SHP77 (cell line): ENCODE measurements around the gene FRS3.
A peak's percentile ranks its signal among the peaks of the same experiment; 100 is the strongest.
"Not testable (repeated sequence)": the region's sequence is repeated elsewhere in the genome, so short reads cannot be mapped to it uniquely, and the experiment has no call there.

ENCODE experiments used
- DNase-seq, 2 experiments: peaks; one replicate each; lab custom pipeline; 2025; lab: John Stamatoyannopoulos, UW

The FRS3 gene, protein sequence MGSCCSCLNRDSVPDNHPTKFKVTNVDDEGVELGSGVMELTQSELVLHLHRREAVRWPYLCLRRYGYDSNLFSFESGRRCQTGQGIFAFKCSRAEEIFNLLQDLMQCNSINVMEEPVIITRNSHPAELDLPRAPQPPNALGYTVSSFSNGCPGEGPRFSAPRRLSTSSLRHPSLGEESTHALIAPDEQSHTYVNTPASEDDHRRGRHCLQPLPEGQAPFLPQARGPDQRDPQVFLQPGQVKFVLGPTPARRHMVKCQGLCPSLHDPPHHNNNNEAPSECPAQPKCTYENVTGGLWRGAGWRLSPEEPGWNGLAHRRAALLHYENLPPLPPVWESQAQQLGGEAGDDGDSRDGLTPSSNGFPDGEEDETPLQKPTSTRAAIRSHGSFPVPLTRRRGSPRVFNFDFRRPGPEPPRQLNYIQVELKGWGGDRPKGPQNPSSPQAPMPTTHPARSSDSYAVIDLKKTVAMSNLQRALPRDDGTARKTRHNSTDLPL

DNA sequence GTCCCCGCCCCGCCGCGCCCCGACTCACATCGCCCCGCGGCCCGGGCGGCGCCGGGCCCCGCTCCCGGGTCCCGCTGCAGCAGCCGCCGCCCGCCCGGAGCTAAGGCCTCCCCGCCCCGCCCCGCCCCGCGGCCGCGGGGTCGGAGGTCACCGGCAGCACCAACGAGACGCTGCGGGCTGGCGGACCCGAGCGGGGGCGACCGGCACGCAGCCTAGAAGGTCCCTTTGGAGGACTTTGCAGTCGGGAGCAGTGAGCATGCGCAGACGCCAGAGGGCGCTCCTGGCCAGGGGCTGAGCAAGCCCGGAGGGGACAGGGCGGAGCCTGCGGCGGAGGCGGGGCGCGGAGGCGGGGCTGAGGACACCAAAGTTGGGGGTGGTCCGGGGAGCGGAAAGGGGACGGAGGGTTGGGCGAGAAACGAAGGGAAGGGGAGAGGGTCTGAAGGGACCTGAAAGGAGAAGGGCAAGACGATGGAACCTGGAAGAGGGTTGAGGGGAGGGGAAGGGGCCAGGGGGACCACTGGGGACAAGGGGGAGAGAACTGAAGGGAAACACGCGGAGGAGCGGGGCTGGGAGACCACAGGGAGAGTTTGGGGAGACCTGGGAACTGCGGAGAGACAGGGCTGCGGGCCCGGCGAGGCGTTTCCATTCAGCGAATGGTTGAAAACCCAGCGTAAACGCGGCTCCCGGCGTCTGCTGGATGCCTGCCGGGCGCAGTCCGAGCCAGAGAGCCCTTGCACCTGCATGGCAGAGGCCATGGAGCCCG lies at the start of gene FRS3:
Gene FRS3, minus strand, starts transcription at position 113 of the 763 bp plus-strand sequence. CDS start 2,913 bp downstream, outside the sequence.
- peak; percentile 74 to 88 for DNase-seq

DNA sequence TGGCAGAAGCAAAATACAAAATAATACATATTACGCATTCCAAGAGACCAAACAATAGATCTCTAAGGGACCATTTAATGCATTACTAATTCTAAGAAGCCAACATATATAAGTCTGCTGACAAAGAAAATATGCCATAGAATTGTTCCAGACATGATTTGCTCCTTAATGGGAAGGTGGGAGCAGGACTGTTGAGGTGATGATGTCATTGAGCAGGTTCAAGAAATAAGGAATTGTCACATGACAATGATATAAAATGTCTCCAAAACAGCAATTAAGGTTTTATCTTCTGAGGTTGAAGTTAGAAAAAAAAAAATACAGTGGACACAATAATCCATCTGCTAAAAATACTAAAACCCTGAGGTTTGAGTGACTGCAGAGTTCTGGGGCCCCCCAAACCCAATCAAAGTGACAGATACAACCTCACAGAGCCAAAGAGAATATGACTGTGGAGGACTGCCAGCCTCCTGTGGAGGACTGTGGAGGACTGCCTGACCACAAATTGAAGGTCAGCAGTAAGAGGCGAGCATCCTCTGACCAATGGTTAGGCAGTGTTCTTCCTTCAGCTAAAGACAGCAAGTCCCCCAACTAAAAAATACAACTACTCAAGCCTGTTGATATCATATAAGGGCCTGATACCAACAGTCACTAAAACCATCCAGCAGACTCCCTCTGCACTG lies 46.8 kb upstream of the FRS3 start:
- no peak for DNase-seq

DNA sequence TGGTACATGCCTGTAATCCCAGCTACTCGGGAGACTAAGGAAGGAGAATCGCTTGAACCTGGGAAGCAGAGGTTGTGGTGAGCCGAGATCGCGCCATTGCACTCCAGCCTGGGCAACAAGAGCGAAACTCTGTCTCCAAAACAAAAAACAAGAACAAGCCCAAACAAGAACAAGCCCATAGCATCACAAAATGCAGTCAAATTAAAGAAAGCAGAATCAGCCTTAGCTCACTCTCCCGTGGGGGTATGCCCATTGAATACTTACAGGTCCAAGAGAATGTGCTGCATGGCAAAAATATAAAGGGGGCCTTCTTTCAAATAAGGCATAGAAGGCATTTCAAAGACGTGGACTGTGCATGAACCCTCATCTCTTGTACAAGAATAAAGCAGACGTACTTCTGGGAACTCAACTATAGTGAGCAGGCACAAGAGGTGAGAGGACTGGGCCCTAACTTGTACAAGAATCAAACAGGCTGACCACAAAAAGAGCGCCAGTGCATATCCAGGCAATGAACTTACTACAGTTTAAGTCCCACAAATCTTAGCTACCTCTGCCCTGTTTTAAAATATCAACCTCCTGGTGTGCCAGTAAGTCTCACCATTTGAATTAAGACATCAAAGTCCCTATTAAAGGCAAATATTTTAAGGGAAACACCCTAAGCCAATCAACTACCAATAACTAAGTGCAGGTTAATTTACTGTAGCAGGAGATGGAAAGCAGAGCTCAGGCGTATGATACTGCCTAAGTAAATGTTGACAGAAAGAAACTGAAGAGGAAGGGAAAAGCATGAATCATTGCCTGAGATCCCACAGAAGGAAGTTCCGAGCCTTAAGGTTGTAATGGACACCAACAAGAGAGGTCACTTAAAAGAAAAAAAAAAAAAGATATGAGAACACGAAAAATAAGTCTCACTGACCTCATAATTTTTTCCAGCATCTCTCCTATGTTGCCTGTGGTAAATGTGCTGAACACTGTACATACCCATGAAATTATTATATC lies 45.2 kb upstream of the FRS3 start:
- no peak for DNase-seq

DNA sequence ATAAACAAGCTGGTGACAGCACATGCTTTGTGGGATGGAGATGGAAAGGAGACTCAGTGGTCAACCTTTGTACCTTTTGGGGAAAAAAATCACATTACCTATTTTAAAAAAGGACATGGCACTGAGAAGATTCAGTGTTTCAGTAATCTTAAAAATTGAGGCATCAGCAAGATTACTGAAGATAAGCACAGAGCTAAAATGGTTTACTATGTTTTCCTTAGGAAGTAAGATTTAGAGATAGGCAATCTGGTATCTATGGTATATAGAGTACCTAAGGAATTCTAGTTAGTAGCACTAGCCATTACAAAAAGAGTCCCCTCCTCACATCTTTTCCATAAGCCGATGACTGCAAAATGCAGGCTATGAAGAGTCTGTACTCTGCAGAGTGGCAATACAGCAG lies 43.5 kb upstream of the FRS3 start:
- no peak for DNase-seq

DNA sequence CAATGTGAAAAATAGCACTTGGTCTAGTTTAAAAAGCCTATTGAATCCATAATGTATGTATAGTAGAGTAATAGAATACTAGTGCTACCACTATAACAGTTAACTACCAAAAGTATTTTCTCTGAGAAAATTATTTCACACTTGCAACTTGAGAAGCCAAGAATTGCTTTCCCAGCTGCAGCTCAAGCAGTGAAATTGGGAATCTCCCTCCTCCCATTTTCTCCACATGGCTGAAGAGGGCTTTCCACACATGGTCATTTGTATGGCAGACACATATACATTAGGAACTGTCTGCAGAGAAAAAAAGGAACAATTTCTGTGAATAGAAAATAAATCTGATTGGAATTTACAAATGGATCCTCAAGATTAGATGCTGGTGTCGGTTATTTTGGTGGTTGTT lies 42.3 kb upstream of the FRS3 start:
- DNase-seq: no peak

DNA sequence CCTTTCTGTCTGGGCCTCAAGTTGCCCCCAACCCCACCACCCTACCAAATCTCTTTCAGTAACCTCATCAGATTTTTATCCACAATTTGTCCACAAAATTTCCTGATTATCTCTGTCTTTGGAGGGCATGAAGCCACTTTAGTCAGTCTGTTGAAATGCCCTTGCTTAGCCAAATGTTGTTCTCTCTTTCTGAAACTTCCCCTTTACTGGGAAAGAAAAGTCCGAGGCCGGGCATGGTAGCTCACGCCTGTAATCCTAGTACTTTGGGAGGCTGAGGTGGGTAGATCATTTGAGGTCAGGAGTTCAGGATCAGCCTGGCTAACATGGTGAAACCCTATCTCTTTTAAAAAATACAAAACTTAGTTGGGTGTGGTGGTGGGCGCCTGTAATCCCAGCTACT lies 41.6 kb upstream of the FRS3 start:
- DNase-seq: no peak

DNA sequence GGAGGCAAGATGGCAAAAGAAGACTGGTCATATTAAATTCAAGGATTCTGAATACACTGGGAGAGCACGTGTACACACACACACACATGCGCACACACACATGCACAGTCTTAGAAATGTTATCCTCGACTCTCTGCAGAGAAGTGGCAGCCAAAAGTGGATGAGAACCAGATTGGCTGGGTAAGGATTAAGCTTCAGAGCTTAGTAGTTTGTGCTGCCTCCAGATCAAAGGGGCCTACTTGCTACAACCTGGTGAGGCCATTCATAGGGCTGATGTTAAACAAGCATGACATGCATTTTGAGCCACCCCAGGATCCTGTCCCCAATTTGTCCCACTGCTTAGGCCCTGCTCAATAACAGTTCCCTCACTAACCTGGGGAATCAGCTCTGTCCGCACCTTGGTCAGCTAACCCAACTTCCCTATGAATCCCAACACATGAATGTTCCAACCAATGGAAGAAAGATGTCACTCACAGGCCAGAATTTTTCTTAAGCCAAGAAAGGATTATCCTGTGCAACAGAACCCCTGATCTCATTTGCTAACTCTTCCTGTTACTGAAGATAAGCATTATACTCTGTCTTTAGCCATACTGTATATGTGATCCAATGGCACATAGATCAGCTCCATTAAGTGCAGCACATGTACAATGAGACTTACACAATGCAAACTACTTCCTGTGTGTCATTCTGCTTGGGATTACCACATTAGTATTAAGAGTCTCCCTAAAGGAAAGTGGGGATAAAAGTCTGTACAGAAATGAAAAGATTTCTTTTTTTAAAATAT lies 38.8 kb upstream of the FRS3 start:
- no peak for DNase-seq

DNA sequence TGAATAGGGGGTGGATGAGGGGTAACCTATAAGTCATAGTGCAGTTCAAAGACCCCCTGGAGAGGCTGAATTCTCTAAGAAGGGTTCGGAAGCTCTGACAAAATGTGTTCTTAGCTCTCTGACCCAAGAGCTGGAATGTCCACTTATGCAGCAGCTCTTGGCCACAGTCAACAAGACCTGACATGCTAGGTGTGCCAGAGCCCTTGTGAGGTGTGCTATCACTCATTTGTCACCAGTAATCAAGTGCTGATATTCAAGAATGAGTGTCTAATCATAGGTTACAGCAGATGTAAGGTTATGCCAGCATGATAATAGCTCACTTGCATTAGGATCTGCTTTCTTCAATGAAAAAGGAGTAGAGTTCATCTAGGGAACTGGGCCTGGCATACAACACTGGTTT lies 35.9 kb upstream of the FRS3 start:
- no peak for DNase-seq

DNA sequence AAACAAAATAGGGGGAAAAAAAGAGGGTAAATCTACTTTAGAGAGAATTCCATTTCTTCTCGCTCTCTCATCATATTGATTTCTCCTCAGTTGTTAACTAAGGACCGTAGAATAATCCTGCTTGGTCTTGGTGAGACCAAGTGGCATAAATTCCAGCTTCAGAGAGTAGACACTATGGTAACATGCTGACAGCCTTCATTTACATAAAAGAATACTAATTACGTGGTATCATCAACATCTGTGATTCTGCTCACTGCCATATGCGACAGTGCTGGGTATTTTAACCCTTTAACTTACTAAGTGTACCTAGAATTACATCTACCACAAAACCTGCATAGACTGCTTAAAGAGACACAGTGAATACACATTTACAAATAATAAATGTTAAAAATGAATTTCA lies 34.9 kb upstream of the FRS3 start:
- DNase-seq: no peak

DNA sequence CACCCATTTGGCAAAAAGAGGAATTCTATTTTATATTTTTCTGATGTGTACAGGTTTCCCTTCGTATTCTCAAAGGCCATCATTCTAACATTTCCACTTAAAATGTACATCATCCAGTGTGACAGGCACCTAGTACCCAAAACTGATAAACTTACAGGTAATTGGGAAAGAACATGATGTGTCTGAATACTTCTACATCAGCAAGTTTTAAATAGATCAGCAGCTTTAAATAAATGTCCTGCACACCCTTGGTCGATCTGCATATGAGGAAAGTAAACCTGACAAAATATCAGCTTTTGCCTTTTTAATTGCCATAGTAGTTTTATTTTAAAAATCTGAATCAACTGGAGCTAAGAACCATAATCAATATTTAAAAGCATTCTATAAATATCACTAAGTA lies 34.3 kb upstream of the FRS3 start:
- DNase-seq: no peak

DNA sequence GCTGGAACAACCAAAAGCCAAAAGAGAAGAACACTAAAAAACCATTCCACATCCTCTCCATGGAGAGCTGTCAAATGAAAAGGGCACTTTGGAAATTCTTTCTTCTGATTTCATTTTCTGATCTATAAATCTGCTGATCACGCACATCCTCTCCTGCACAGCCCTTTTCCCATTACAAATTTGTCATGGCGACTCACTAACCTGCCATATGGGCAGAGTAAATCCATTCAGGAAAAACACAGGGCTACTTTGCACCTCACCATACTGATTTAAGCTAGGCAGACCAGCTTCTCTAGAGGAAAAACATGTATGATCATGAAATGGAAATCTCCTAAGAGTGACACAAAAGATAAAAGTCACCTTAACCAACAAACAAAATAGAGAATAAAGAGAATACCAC lies 33.8 kb upstream of the FRS3 start:
- no peak for DNase-seq

DNA sequence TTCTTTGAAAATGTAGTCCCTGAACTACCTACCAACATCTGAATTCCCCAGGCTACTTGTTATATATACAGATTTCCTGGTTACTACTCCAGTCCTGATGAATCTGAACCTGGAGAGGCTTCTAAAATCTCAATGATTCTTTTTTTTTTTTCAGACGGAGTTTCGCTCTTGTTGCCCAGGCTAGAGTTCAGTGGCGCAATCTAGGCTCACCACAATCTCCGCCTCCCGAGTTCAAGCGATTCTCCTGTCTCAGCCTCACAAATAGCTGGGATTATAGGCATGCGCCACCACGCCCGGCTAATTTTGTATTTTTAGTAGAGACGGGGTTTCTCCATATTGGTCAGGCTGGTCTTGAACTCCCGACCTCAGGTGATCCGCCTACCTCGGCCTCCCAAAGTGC lies 32.2 kb upstream of the FRS3 start:
- DNase-seq: not testable (repeated sequence)

DNA sequence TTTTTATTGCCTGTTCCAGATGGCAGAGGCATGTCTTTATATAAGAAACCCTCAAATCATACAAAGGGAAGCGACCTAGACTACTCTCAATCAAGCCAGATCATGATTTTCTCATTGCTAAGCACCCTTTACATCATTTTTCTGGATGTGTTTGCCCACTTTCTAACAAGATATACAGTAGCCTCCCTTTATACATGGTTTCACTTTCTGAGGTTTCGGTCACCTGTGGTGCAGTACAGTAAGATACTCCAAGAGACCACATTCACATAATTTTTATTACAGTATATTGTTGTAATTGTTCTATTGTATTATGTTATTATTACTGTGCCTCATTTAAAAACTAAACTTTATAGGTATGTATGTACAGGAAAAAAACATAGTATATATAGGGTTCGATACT lies 31.4 kb upstream of the FRS3 start:
- no peak for DNase-seq

DNA sequence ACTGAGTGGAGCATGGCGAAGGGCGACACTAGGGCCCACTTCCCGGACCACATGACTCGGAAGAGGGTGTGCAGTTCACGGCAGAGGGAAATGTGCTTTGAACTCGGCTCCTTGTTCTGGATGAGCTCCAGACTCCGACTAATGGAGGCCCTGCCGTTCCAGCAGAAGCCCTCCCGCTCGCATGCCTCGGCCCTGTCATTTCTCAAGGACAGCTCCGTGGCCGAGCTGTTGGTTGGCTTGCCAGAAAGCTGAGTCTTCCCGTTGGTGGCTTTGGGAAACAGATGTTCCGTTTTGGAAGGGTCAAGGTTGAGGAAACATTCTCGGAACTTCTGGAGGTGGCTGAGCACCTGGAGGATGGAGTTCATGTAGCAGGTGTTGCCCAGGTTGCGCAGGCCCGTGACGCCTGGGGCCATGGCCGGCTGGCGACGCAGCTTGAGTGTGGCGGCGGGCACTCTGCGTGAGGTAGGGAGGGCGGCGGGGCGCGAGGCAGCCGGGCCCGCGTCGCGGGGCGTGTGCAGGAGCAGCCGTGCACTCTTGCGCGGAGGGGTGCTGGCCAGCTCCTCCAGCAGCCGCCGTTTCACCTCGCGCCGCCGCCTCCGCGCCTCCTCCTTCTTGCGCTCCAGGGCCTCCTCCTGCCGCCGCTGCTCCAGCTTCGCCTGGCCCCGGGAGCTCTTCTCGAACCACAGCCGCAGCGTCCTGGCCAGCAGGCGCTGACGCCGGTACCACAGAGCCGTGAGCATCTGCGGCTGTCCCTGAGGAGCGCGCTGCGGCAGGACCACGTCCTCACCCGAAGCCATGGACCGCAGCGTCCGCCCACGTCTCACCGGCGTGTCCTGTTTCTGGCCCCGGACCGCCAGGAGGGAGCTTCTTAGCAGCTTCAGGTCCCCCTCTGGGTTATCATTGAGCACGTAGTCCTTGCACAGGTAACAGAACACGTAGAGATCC lies 26.4 kb upstream of the FRS3 start:
- DNase-seq: no peak

DNA sequence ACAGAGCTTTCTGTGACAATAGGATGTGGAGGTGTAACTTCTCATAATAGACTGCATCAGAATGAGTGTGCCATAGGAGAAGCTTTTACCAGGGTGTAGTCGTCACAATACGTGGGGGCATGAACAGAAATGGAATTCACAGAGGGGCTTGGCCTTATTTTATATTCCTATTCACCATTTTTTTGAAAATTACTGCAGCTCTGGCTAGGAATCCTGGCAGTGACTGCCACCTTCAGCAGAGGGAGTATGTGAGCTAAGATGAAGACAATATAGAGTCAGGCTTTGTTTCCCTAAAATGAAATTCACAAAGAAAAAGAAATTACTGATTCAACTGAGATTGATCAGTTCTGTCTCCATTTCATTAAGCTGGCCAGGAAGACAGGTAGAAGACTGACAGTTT lies 21.7 kb upstream of the FRS3 start:
- DNase-seq: no peak

DNA sequence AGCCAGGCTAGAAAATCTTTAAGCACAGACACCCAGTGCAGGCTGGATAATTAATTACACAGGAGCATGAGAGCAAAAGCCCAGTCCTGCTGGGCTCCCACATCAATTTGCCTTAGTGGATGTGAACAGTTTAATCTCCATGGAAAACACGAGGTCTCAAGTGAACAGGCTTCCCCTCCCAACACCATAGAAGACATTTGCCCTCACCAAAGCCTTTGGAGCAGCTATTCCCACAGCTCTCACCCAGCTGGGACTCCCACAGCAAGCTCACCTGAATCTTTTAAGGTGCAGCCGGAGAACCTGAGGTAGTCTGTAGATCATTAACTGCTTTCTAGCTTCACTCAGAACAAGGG lies 19.8 kb upstream of the FRS3 start:
- no peak for DNase-seq

DNA sequence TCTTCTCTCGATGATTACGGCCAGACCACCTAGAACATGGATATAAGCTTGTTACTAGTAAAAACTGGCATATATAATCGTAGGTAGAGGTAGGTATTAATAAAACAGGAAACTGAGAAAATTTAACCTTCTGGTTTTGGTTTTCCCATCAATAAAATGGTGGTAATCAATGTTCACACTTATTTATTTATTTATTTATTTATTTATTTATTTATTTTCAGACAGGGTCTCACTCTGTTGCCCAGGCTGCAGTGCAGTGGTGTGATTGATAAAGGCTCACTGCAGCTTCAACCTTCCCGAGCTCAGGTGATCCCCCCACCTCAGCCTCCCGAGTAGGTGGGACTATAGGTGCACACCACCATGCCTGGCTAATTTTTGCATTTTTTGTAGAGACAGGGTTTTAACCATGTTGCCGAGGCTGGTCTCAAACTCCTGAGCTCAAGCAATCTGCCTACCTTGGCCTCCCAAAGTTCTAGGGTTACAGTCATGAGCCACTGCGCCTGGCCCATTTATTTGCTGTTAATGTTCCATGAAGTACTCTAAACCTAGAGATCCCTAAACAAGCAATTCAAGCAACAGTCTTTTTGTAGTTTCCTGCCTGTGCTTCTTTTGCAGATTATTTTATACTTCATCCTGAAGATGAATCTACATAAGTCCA lies 19.3 kb upstream of the FRS3 start:
- DNase-seq: no peak

DNA sequence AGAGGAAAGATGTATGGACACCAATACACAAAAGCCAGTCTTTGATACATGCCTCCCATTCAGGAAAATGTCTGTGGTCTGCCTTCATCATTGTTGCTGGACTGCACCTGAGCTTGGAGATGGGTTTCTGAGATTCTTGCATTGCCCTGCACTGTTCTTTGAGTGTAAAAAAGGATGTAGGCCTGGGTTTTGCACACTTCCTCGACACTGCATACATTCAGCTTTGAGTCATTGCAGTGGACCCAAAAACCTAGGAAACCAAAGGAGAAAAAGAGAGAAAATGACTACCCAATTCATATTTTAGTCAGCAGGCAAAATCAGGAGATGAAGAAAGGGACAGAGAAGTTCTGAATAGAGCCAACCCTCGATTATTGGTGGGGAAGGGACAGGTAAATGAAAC lies 16.8 kb upstream of the FRS3 start:
- DNase-seq: no peak

DNA sequence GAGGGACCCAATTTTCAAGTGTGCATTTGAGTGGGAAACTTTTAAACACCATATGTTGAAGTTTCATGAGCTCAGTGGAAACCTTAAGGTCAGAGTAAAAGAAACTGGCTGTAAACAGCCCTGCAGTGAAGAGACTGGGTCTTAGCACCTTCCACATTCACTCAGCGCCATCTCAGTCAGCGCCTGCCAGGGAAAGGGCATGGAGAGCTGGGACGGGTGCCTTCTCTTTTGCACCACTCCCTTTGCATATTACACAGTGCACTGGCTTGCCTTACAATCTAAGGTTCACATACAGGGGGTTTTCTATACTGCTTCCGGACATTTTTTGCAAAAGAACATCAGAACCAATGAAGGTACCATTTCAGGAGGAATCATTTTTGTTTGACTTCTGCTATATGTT lies 12.3 kb upstream of the FRS3 start:
- no peak for DNase-seq
